Stimulated activated CD8-positive, alpha-beta memory T cell treated with anti-CD3 and anti-CD28 coated beads, Interleukin-4, amount 100 ng/mL, for 24 hours (primary cell): ENCODE measurements around the gene POU2AF1.

Experiments
- DNase-seq: peaks from one replicate; pipeline ENCODE4 v3.0.0-alpha.2; 2020; ENCODE audit warnings: low read depth

The POU2AF1 gene

GRCh38 chr11:111386611-111387150 is 7.6 kb upstream of the POU2AF1 start:
- DNase-seq, result no peak

- DNase-seq, result no peak
Measured at GRCh38 chr11:111384494-111384893, 5.4 kb upstream of the POU2AF1 start.

GRCh38 chr11:111382451-111382850 is 3.4 kb upstream of the POU2AF1 start:
- no peak for DNase-seq

GRCh38 chr11:111379602-111380136 is 594 bp upstream of the POU2AF1 start:
- DNase-seq, result no peak

GRCh38 chr11:111378185-111378860 is 752 bp downstream of the POU2AF1 start:
- no peak for DNase-seq

GRCh38 chr11:111376181-111376871 is 2.7 kb downstream of the POU2AF1 start:
- no peak for DNase-seq

GRCh38 chr11:111373590-111373989 is 5.5 kb downstream of the POU2AF1 start:
- no peak for DNase-seq

GRCh38 chr11:111372538-111372937 is 6.5 kb downstream of the POU2AF1 start:
- no peak for DNase-seq

GRCh38 chr11:111370902-111371578 is 8.0 kb downstream of the POU2AF1 start:
- DNase-seq, result no peak

- DNase-seq, result no peak
Measured at GRCh38 chr11:111370270-111370901, 8.7 kb downstream of the POU2AF1 start.

- DNase-seq, result no peak
Measured at GRCh38 chr11:111368285-111368560, 10.9 kb downstream of the POU2AF1 start.

- DNase-seq, result no peak
Measured at GRCh38 chr11:111367411-111368284, 11.4 kb downstream of the POU2AF1 start.

- no peak for DNase-seq
Measured at GRCh38 chr11:111366560-111367410, 12.3 kb downstream of the POU2AF1 start.

- no peak for DNase-seq
Measured at GRCh38 chr11:111365722-111366559, 13.1 kb downstream of the POU2AF1 start.

- DNase-seq, result no peak
Measured at GRCh38 chr11:111364503-111364902, 14.6 kb downstream of the POU2AF1 start.

- DNase-seq, result no peak
Measured at GRCh38 chr11:111363985-111364384, 15.1 kb downstream of the POU2AF1 start.

- no peak for DNase-seq
Measured at GRCh38 chr11:111362887-111363411, 16.1 kb downstream of the POU2AF1 start.

GRCh38 chr11:111361874-111362273 is 17.2 kb downstream of the POU2AF1 start:
- DNase-seq, result no peak
